Ammon's horn (tissue), 1 donor: ENCODE measurements around the gene TECPR2.

Experiments
- DNase-seq: peaks from one replicate; pipeline ENCODE4 v3.0.0-alpha.2; 2016; ENCODE audit warnings: low spot score

Gene TECPR2

DNA sequence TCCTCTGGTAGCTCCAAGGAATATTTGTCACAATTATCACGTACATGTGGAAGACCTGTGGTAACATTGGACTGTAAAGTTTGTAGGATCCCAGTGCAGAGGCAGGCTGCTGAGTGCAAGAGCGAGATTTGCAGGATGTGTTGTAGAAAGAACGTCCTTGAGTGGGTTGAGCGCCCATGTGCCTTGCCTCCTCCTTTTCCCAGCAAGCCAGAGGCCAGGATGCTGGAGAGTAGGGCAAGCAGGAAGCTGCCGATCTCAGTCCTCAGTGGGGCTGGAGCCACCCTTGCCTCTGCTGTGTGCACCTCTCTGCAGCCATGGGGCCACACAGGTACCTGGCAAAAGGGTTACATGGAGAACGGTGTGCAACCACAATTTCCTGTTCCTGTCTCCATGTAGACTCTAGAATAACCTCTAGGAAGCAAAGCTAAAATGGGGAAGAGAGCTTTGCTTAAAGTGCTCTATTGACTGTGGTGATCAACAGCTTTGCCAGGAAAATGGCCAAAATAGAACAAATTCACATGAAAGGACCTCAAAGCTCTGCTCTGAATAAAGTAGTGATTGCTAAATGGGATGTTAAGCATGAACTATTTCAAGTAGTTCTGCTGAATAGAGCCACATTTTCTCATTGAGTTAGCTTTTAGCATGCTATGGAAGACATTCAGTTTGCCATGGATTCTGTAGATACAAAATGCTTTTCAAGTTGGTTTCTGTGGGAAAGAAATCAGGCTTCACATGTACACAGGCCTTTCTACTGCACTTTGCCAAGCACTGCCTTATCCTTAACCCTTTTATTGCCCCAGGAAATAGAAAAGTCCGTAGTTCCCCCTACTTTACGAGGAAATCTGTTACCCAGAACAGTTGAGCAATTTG, 109.4 kb downstream of the TECPR2 start:
- peak; percentile 29 for DNase-seq

DNA sequence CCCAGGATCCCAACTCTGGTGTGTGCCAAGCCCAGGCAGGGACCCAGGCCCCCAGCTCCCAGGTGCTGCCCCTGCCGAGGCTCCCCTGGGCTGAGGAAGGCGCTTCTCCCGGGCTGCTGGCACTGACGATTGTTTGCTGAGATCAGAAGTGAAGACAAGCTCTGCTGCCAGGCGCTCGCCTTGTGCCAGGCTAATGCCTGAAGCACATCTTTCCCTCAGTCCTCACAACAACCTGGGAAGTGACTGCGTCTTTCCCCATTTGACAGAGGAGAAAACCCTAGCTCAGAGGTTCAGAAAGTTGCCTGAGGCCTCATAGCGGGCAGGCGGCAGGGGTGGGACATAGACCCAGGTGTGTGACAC, 110.0 kb downstream of the TECPR2 start:
- no peak for DNase-seq

DNA sequence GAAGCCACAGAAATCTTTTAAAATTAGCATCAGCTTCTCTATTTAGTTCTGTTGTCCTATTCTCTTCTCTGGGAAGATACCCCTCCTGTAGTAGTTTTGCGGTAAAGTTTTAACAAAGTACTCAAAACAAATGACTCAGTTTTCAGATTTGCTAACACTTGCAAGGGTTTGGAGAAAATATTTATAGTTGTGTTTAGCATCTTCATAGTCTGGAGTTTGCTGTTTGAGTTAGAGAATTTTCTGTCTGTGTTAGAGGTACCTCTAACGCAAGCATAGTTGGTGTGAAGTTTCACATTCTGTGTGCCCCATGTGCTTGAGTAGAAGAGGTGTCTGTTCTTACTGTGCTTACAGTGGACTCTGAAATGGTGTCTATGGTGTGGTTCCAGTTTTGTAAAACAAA, 110.8 kb downstream of the TECPR2 start:
- no peak for DNase-seq

DNA sequence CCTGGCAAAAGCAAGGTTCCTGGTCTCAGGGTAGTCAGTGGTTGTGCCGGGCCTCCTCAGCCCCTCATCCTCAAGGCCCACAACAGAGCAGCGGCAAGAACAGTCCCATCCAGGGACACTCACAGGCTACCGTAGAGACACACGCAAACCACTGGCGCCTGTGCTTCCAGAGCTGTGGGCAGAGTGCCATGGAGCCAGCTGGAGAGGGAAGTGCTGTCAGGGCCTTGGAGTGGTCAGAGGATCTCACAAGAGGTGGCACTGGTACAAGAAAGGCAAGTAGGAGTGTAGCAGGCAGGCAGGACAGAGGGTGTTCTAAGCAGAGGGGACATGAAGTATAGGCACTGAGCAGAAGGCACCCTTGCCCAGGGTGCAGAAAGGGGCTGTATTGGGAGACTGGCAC, 112.2 kb downstream of the TECPR2 start:
- peak; percentile 79 for DNase-seq

DNA sequence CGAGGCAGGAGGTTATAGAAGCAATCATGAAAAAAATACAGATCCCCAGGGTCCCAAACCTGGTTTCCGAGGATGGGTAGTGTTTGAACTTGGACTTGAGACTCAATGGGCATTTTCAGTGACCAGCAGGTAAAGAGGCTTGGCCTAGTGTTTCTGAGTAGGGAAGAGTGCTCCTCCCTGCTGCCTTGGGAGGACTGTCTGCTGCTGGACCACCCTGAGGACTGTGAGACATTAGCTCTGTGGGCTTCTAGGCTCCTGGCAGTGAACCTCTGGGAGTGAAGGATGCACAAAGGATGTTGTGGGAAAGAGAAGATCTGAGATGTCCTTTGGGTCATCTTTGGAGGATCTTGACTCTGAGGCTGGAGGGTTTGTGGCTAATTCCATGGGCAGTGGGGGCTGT, 116.4 kb downstream of the TECPR2 start:
- DNase-seq: no peak

GRCh38 chr14:102479777-102480176, 117.0 kb downstream of the TECPR2 start:
- peak; percentile 55 for DNase-seq

- DNase-seq: no peak
Measured at GRCh38 chr14:102481371-102481770, 118.6 kb downstream of the TECPR2 start.

- DNase-seq: no peak
Measured at GRCh38 chr14:102481791-102482238, 119.1 kb downstream of the TECPR2 start.

DNA sequence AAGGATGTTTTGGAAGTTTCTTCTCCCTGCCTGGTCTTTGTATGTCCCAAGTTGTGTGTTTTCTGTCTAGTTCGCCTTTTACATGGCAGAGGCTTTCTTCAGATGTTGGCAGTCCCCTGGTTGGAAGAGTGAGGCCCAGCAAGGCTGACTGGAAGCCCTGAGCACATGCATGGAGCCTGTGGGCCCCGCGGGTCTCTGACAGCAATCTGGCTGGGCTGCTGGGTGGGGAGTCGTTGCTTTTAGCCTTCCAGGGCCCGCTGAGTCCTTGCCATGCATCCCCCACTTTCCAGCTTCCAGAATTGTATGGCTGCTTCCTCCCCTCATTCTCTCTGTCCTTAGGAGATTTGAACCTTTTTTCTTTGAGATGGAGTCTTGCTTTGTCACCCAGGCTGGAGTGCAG, 121.6 kb downstream of the TECPR2 start:
- DNase-seq: no peak

GRCh38 chr14:102485693-102486512, 123.2 kb downstream of the TECPR2 start:
- DNase-seq: no peak

GRCh38 chr14:102486513-102487203, 123.9 kb downstream of the TECPR2 start:
- DNase-seq: no peak

DNA sequence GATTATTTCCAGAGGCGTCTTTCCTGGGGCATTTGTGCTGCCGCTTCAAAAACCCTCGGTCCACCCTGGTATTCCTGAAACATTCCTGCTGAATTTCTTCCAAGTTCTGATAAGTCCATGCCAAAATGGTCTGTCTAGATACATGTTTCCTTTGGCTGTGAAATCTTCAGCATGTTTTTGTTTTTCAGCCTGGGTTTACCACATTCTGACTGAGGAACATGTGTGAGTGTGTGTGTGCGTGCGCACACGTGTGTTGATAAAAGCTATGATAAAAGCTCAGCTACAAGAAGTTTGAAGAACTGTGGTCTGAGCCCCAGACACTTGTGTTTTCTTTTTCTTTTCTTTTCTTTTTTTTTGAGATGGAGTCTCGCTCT, 124.5 kb downstream of the TECPR2 start:
- no peak for DNase-seq

DNA sequence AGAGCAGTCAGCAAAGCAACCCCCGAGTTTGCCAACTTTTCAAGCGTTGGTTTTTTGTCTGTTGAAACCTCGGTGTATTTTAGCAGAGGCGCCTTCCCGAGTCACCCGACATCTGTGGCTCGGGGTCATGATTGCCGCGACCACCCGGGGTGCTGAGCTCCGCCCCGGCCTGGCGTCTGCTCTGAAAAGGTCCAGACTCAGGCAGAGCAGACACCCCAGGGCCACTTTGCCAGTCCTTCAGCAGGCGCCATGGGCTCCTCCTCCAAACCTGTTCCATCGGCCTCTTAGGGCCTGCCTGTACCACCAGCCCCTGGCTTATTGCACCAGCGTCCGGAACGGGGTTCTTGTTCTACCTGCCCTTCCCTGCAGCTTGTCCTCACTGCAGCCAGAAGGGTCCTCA, 127.7 kb downstream of the TECPR2 start:
- no peak for DNase-seq

- no peak for DNase-seq
Measured at GRCh38 chr14:102491366-102491765, 128.6 kb downstream of the TECPR2 start.

- no peak for DNase-seq
Measured at GRCh38 chr14:102491786-102492530, 129.2 kb downstream of the TECPR2 start.

DNA sequence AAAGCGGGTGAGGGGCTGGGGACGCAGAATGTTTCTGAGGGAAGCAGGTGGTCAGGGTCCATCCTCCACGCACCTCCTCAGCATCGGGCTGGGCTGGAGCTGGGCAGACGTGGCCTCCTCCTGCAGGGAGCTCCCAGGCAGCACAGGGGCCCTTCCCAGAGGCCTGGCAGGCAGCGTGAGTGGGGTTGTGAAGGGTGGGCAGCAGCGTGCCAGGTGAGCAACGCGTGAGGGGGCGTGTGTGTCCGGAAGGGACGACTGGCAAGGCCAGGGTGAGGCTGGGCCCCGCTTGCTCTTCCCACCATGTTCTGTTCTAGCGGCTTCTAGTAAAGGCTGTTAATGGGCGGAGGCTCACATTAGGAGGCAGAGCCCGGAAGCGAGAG, 129.8 kb downstream of the TECPR2 start:
- no peak for DNase-seq

GRCh38 chr14:102493096-102493495, 130.4 kb downstream of the TECPR2 start:
- DNase-seq: no peak

GRCh38 chr14:102493585-102493984, 130.8 kb downstream of the TECPR2 start:
- DNase-seq: no peak

DNA sequence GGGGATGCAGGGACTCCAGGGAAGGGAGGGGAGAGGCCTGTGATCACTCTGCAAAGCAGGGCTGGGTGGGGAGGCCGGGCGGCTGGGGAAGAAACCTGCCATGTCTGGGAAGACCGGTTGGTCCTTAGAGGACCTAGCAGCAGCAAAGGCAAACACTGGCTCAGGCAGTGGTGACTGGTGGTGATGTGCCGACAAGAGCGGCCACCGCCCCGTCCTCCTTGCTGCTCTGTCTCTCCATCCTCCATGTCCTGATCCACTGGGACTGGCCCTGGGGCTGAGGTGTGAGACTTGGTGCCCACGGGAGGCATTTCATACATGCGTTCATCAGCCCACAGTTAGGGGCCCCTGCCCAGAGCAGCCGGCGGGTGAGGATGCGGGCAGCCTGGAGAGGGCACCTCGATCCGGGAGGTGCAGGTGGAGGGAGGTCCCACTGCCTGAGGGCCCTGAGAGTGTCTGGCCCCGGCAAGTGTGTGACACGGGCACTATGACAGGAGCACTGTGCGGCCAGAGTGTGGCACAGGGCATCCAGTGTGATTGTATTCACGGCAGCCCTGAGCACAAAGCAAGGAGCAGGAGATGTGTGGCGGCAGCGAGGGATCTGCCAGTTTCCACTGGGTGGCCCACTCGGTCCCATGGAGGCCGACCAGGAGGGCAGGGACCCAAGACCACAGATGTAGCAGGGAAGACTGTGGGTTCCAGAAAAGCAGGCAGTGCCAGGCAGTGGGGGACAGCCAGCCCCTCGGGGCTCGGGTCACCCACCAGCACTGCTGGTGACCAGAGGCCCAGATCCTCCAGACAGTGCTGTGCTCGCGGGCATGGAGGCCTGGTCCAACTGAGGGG, 133.0 kb downstream of the TECPR2 start:
- DNase-seq: no peak

DNA sequence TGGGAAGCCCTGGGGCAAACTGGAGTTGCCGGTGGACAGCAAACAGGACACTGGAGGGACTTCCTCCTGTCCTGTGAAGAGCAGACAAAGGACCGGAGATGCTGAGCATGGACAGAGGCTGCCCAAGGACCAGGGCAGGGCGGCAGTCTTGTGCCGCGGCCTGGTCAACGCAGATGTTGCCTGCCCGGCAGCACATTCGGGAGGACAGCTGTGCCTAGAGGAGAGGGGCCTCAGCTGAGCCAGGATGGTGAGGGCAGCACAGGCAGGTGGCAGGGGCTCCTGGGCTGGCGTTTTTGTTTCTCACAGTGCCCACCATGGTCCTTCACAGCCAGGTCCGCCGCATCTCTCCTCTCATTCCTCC, 133.6 kb downstream of the TECPR2 start:
- no peak for DNase-seq
